ENCODE results near the gene EOLA1. TPM values are rescaled to one million over a fixed set of nuclear protein-coding genes. Genes with fewer than 3 reads are reported as not detected.

Gene EOLA1
- total RNA-seq, 2 donors from 2014 or later: 11.9 to 18.0 TPM

- Histone ChIP-seq H3K9ac (ENCODE audit: extremely low read depth, low read length, poor library complexity, severe bottlenecking) (no peak overlapping the region), H3K9me3 (ENCODE audit: control insufficient read depth, low read length) (peaks cover 9% of the 10 kb centered on the region), H3K4me3 (ENCODE audit: low read length) (no peak overlapping the region), H3K27me3 (ENCODE audit: control insufficient read depth, insufficient read depth, low read length, poor library complexity, severe bottlenecking) (no peaks in the 10 kb centered on the region), H3K36me3 (ENCODE audit: control insufficient read depth, insufficient read depth, low read length) (peaks cover 77% of the 10 kb centered on the region), H3K4me1 (ENCODE audit: control insufficient read depth, insufficient read depth, low read length) (no peaks in the 10 kb centered on the region), H3K27ac (ENCODE audit: low read depth, low read length) (no peak overlapping the region)
- Mint-ChIP-seq H3K27ac (no peak overlapping the region), H3K36me3 (ENCODE audit: low read depth) (peaks cover 39% of the 10 kb centered on the region), H3K4me3 (no peak overlapping the region), H3K27me3 (ENCODE audit: insufficient read depth) (no peaks in the 10 kb centered on the region), H3K9me3 (peaks cover 41% of the 10 kb centered on the region), H3K4me1 (no peaks in the 10 kb centered on the region)
- TF ChIP-seq, protein P1, sequence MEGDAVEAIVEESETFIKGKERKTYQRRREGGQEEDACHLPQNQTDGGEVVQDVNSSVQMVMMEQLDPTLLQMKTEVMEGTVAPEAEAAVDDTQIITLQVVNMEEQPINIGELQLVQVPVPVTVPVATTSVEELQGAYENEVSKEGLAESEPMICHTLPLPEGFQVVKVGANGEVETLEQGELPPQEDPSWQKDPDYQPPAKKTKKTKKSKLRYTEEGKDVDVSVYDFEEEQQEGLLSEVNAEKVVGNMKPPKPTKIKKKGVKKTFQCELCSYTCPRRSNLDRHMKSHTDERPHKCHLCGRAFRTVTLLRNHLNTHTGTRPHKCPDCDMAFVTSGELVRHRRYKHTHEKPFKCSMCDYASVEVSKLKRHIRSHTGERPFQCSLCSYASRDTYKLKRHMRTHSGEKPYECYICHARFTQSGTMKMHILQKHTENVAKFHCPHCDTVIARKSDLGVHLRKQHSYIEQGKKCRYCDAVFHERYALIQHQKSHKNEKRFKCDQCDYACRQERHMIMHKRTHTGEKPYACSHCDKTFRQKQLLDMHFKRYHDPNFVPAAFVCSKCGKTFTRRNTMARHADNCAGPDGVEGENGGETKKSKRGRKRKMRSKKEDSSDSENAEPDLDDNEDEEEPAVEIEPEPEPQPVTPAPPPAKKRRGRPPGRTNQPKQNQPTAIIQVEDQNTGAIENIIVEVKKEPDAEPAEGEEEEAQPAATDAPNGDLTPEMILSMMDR (conservative IDR thresholded peaks at IDR 0.05): no peak
- DNase-seq: no peak
- WGBS, 2 experiments (ENCODE audit: insufficient coverage in 1 of 2, insufficient read length in 1 of 2): 91 to 100% methylated on average over 1 of the region's 1 CpG
Observed at GRCh38 chrX:149497054-149497453, 43.8 kb upstream of the EOLA1 start.

DNA sequence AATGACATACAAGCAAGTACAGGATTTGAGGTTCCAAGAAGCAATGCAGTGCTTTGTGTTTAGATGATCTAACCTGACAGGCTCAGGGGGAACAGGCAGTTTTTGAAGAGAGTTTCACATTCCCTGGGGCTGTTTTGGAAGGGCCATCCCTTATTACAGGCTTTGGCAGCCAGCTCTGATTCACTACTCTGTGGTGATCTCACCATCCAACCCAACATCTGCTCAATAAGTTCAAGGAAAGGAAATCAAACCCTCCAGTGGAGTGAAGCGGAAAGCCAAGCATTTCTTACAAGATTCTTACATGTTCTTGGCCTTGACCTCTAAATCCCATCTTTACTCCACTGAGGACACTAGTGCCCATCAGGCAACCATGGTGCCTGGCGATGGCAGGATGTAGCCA, 43.2 kb upstream of the EOLA1 start:
- Histone ChIP-seq H3K9me3 (ENCODE audit: control insufficient read depth, low read length) (peaks cover 3% of the 10 kb centered on the region), H3K9ac (ENCODE audit: extremely low read depth, low read length, poor library complexity, severe bottlenecking) (no peak overlapping the region), H3K4me3 (ENCODE audit: low read length) (no peak overlapping the region), H3K4me1 (ENCODE audit: control insufficient read depth, insufficient read depth, low read length) (no peaks in the 10 kb centered on the region), H3K36me3 (ENCODE audit: control insufficient read depth, insufficient read depth, low read length) (peaks cover 72% of the 10 kb centered on the region), H3K27me3 (ENCODE audit: control insufficient read depth, insufficient read depth, low read length, poor library complexity, severe bottlenecking) (no peaks in the 10 kb centered on the region), H3K27ac (ENCODE audit: low read depth, low read length) (no peak overlapping the region)
- TF ChIP-seq, protein P1 (conservative IDR thresholded peaks at IDR 0.05): no peak
- no peaks in the 10 kb centered on the region for H3K27me3 Mint-ChIP-seq (ENCODE audit: insufficient read depth)
- H3K9me3 Mint-ChIP-seq: peaks cover 46% of the 10 kb centered on the region
- no peak for DNase-seq
- H3K4me1 Mint-ChIP-seq: no peaks in the 10 kb centered on the region
- no peak overlapping the region for H3K27ac Mint-ChIP-seq
- H3K36me3 Mint-ChIP-seq (ENCODE audit: low read depth): peaks cover 44% of the 10 kb centered on the region
- WGBS, 2 experiments (ENCODE audit: insufficient coverage in 1 of 2, insufficient read length in 1 of 2): 100% methylated on average over 1 to 2 of the region's 2 CpGs
- no peak overlapping the region for H3K4me3 Mint-ChIP-seq

- 89% methylated on average over 3 of the region's 4 CpGs; no CpG with 5 or more reads in 1 of the 2 experiments for WGBS, 2 experiments (ENCODE audit: insufficient coverage in 1 of 2, insufficient read length in 1 of 2)
- TF ChIP-seq, protein P1 (conservative IDR thresholded peaks at IDR 0.05): no peak
- no peaks in the 10 kb centered on the region for H3K27me3 Mint-ChIP-seq (ENCODE audit: insufficient read depth)
Observed at GRCh38 chrX:149498767-149499166, 42.0 kb upstream of the EOLA1 start.

More at GRCh38 chrX:149498767-149499166, 42.0 kb upstream of the EOLA1 start:
- Mint-ChIP-seq H3K4me3 (no peak overlapping the region), H3K27ac (no peak overlapping the region), H3K36me3 (ENCODE audit: low read depth) (peaks cover 44% of the 10 kb centered on the region), H3K4me1 (no peaks in the 10 kb centered on the region), H3K9me3 (peaks cover 47% of the 10 kb centered on the region)
- Histone ChIP-seq H3K27me3 (ENCODE audit: control insufficient read depth, insufficient read depth, low read length, poor library complexity, severe bottlenecking) (no peaks in the 10 kb centered on the region), H3K36me3 (ENCODE audit: control insufficient read depth, insufficient read depth, low read length) (peaks cover 64% of the 10 kb centered on the region), H3K27ac (ENCODE audit: low read depth, low read length) (no peak overlapping the region), H3K9me3 (ENCODE audit: control insufficient read depth, low read length) (no peaks in the 10 kb centered on the region), H3K4me1 (ENCODE audit: control insufficient read depth, insufficient read depth, low read length) (no peaks in the 10 kb centered on the region), H3K4me3 (ENCODE audit: low read length) (no peak overlapping the region), H3K9ac (ENCODE audit: extremely low read depth, low read length, poor library complexity, severe bottlenecking) (no peak overlapping the region)
- DNase-seq: no peak

Measured in endodermal cell (in vitro differentiated cells).